HepG2 (cell line): ENCODE data around the gene NEUROD6. TPM values are rescaled to one million over a fixed set of nuclear protein-coding genes. Genes with fewer than 3 reads are reported as not detected.

Source experiments
- ATAC-seq: fragments of 200-7000 bp; cut with Tn5 transposase; 3 replicates; pipeline ENCODE4 v1.9.1; 2020; ENCODE audit warnings: mild to moderate bottlenecking, moderate library complexity
- BruUV-seq: library from RNA; stranded (reverse); fragments of 400-500 nt; replicated peaks from 2 replicates; lab custom pipeline; 2021; lab: Mats Ljungman, UMichigan
- CTCF ChIA-PET: fragments of 300-600 bp; formaldehyde crosslinking; extraction: SDS; loops from one replicate; lab custom pipeline; 2021; ENCODE audit warnings: low total read pairs, inconsistent platforms, low intra/inter-chr PET ratio; lab: Yijun Ruan, JAX
- POLR2A ChIA-PET: fragments of 350-600 bp; sonication (Branson Sonifier 250); formaldehyde crosslinking; loops from one replicate; lab custom pipeline; 2020; ENCODE audit warnings: antibody characterized with exemption, inconsistent platforms; lab: Yijun Ruan, JAX
- DNase-seq: peaks from one replicate; pipeline ENCODE4 v3.0.0-alpha.2; 2015; ENCODE audit warnings: low spot score
- FAIRE-seq: peaks from 3 replicates; lab custom pipeline; 2011; peaks lifted over from hg19 to GRCh38; lab: Jason Lieb, UNC
- H2AFZ ChIP-seq: one replicate; pipeline ENCODE4 v1.6.1; 2011; ENCODE audit warnings: low read length, inconsistent platforms
- H3K27ac ChIP-seq: fragments of 300-600 bp; 3 replicates; pipeline ENCODE4 v1.8.0; 2011; ENCODE audit warnings: mixed run types, mild to moderate bottlenecking, mixed read lengths, low read length, inconsistent platforms; ENCODE audit not compliant: insufficient read depth; ENCODE audit errors: extremely low read length
- H3K27me3 ChIP-seq, 2 experiments: fragments of 200-600 bp in 1 of 2; 2 replicates in 1 of 2; 3 replicates in 1 of 2; pipeline versions ENCODE4 v1.6.0 to v1.8.0; 2011; ENCODE audit warnings: low read length in 2 of 2, mild to moderate bottlenecking in 2 of 2, moderate library complexity in 2 of 2, inconsistent platforms in 1 of 2; ENCODE audit not compliant: insufficient read depth in 2 of 2, control insufficient read depth in 1 of 2
- H3K36me3 ChIP-seq, 2 experiments: fragments of 200-600 bp in 1 of 2; replicated peaks in 1 of 2; 2 replicates in 1 of 2; 3 replicates in 1 of 2; pipeline versions ENCODE4 v1.5.1 to v1.8.0; 2011; ENCODE audit warnings: low read length in 2 of 2, inconsistent platforms in 1 of 2; ENCODE audit not compliant: insufficient read depth in 2 of 2, control insufficient read depth in 1 of 2
- H3K4me1 ChIP-seq: 2 replicates; pipeline ENCODE4 v1.5.1; 2012; ENCODE audit warnings: low read length, inconsistent platforms; ENCODE audit not compliant: insufficient read depth
- H3K4me2 ChIP-seq: 2 replicates; pipeline ENCODE4 v1.6.0; 2011; ENCODE audit warnings: low read depth, low read length, inconsistent platforms
- H3K4me3 ChIP-seq, 3 experiments: fragments of 200-600 bp in 1 of 3; sonication (generic), shearing (Covaris generic) in 1 of 3; replicated peaks in 1 of 3; 2 replicates each; pipeline ENCODE4 v1.5.1; 2011 to 2016; ENCODE audit warnings: low read length in 3 of 3, inconsistent platforms in 2 of 3, low read depth in 2 of 3, mild to moderate bottlenecking in 2 of 3, control low read depth in 1 of 3, mixed read lengths in 1 of 3; ENCODE audit not compliant: insufficient read depth in 1 of 3
- H3K79me2 ChIP-seq: one replicate; pipeline ENCODE4 v1.6.1; 2011; ENCODE audit warnings: low read length, inconsistent platforms; ENCODE audit not compliant: insufficient read depth
- H3K9ac ChIP-seq: 2 replicates; pipeline ENCODE4 v1.6.0; 2011; ENCODE audit warnings: mild to moderate bottlenecking, low read depth, low read length, inconsistent platforms; ENCODE audit not compliant: insufficient read depth
- H3K9me3 ChIP-seq: 2 replicates; pipeline ENCODE4 v1.5.1; 2012; ENCODE audit warnings: mild to moderate bottlenecking, low read length
- H4K20me1 ChIP-seq: 2 replicates; pipeline ENCODE4 v1.6.0; 2011; ENCODE audit warnings: inconsistent platforms, mild to moderate bottlenecking, low read length, moderate library complexity; ENCODE audit not compliant: insufficient read depth
- HNF4G ChIP-seq, 2 experiments: sonication (generic) in 1 of 2; formaldehyde crosslinking in 1 of 2; IDR thresholded peaks; 2 replicates each; pipeline versions ENCODE4 v1.4.0 to v1.6.1; 2011 to 2020; ENCODE audit warnings: borderline replicate concordance in 2 of 2, low read depth in 2 of 2, mild to moderate bottlenecking in 2 of 2, low read length in 1 of 2, missing genetic modification reagents in 1 of 2, moderate library complexity in 1 of 2
- IRF1 ChIP-seq: sonication (generic); formaldehyde crosslinking; IDR thresholded peaks from 2 replicates; pipeline ENCODE4 v1.4.0; 2020; ENCODE audit warnings: low read depth, mild to moderate bottlenecking, missing genetic modification reagents
- MIER3 ChIP-seq: IDR thresholded peaks from 2 replicates; pipeline ENCODE4 v1.6.1; 2016; ENCODE audit warnings: missing compliant biosample characterization, borderline replicate concordance
- PRMT3 ChIP-seq: sonication (generic); formaldehyde crosslinking; IDR thresholded peaks from 2 replicates; pipeline ENCODE4 v1.8.1; 2022; ENCODE audit warnings: low read depth, mild to moderate bottlenecking, moderate library complexity, missing genetic modification reagents, borderline replicate concordance
- RARG ChIP-seq: sonication (generic); formaldehyde crosslinking; IDR thresholded peaks from 2 replicates; pipeline ENCODE4 v1.4.0; 2020; ENCODE audit warnings: low read depth, mild to moderate bottlenecking, missing genetic modification reagents
- RFX5 ChIP-seq: IDR thresholded peaks from 2 replicates; pipeline ENCODE4 v1.6.1; 2011; ENCODE audit warnings: low read depth, low read length, improper control_type of control experiment
- TSC22D2 ChIP-seq: sonication (generic); formaldehyde crosslinking; IDR thresholded peaks from 2 replicates; pipeline ENCODE4 v1.5.1; 2020; ENCODE audit warnings: missing genetic modification reagents, mild to moderate bottlenecking, borderline replicate concordance
- ZMAT3 ChIP-seq: sonication (generic); formaldehyde crosslinking; conservative IDR thresholded peaks from 2 replicates; pipeline ENCODE4 v1.7.0; 2021; ENCODE audit warnings: missing genetic modification reagents
- ZMYM2 ChIP-seq: sonication (generic); formaldehyde crosslinking; IDR thresholded peaks from 2 replicates; pipeline ENCODE4 v1.8.0; 2022; ENCODE audit warnings: mild to moderate bottlenecking, missing genetic modification reagents
- ZNF253 ChIP-seq: sonication (generic); formaldehyde crosslinking; IDR thresholded peaks from 2 replicates; pipeline ENCODE4 v1.8.0; 2022; ENCODE audit warnings: mild to moderate bottlenecking, missing genetic modification reagents, borderline replicate concordance
- ZNF280B ChIP-seq: sonication (generic); formaldehyde crosslinking; IDR thresholded peaks from 2 replicates; pipeline ENCODE4 v1.5.0; 2020; ENCODE audit warnings: missing genetic modification reagents, mild to moderate bottlenecking, borderline replicate concordance
- ZNF441 ChIP-seq: sonication (generic); formaldehyde crosslinking; IDR thresholded peaks from 2 replicates; pipeline ENCODE4 v1.7.0; 2021; ENCODE audit warnings: missing genetic modification reagents, borderline replicate concordance
- ZNF484 ChIP-seq: sonication (generic); formaldehyde crosslinking; IDR thresholded peaks from 2 replicates; pipeline ENCODE4 v1.5.1; 2020; ENCODE audit warnings: mild to moderate bottlenecking, low read depth, missing genetic modification reagents, borderline replicate concordance
- ZNF563 ChIP-seq: sonication (generic); formaldehyde crosslinking; IDR thresholded peaks from 2 replicates; pipeline ENCODE4 v1.8.0; 2022; ENCODE audit warnings: mild to moderate bottlenecking, moderate library complexity, missing genetic modification reagents
- ZNF567 ChIP-seq: sonication (generic); formaldehyde crosslinking; IDR thresholded peaks from 2 replicates; pipeline ENCODE4 v1.8.1; 2023; ENCODE audit warnings: mild to moderate bottlenecking, missing genetic modification reagents, borderline replicate concordance
- ZNF576 ChIP-seq: sonication (generic); formaldehyde crosslinking; IDR thresholded peaks from 2 replicates; pipeline ENCODE4 v1.4.0; 2020; ENCODE audit warnings: mild to moderate bottlenecking, missing genetic modification reagents
- ZNF777 ChIP-seq: sonication (generic); formaldehyde crosslinking; IDR thresholded peaks from 2 replicates; pipeline ENCODE4 v1.4.0; 2020; ENCODE audit warnings: missing genetic modification reagents
- WGBS: methylation state at CpG from one replicate; pipeline ENCODE4 v1.1.6; 2017; ENCODE audit warnings: low lambda C conversion rate; 5-methylcytosine and 5-hydroxymethylcytosine counted together
- in situ Hi-C: cut with HindIII; loops from 2 replicates; pipeline ENCODE4 v1.10.0; 2017; ENCODE audit warnings: low pct_unique_long_range_greater_than_20kb; ENCODE audit not compliant: extremely low pct_ligation_motif_present
- intact Hi-C: fragments of 100-400 bp; cut with micrococcal nuclease; formaldehyde crosslinking; loops from one replicate; pipeline ENCODE4 v1.10.0; 2022; ENCODE audit not compliant: unreplicated experiment
- polyA plus RNA-seq, 8 experiments: library from polyadenylated mRNA; depleted of rRNA in 3 of 8; stranded (reverse) in 7 of 8; unstranded in 1 of 8; fragments of >200 nt; fragmentation: Illumina TruSeq in 4 of 8; extraction: Trizol in 4 of 8; gene quantifications; 2 replicates each; pipeline versions ENCODE4 v1.2.1 to v1.2.3, GENCODE V29; 2011 to 2016; ENCODE audit warnings: low read depth in 4 of 8, missing spikeins in 1 of 8, mixed read lengths in 1 of 8; ENCODE audit not compliant: insufficient read depth in 1 of 8
- total RNA-seq, 5 experiments: library from RNA; depleted of rRNA; stranded (reverse); fragments of >200 nt; fragmentation: Illumina TruSeq; extraction: Trizol; gene quantifications; 2 replicates each; pipeline ENCODE4 v1.2.3, GENCODE V29; 2016; ENCODE audit warnings: low read depth in 1 of 5

The NEUROD6 gene
- total and polyA plus RNA-seq, 2 of the 13 experiments (the other 11 are each of a cell fraction or from before 2014, with no cell fraction given) = not detected

- H3K27me3 ChIP-seq = peaks cover 0 to 8% of the 10 kb centered on the region in 2 experiments; a peak in 1 of 5 replicates
- ATAC-seq = no peak
- BruUV-seq = no TSS peak
- no peaks in the 10 kb centered on the region for H3K4me1 ChIP-seq
- H2AFZ ChIP-seq = no peak overlapping the region
- CTCF ChIA-PET = no interaction called here
- H3K4me3 ChIP-seq = no peak overlapping the region
- no peaks in the 10 kb centered on the region for H3K36me3 ChIP-seq
- DNase-seq = no peak
- POLR2A ChIA-PET = no interaction called here
- FAIRE-seq = no peak
- no peaks in the 10 kb centered on the region for H3K79me2 ChIP-seq
- no peak overlapping the region for H3K4me2 ChIP-seq
- intact Hi-C loops = no loop called here
- in situ Hi-C loops = loop anchor here (10.0 kb wide), 1 partner anchor 263 kb away; no protein-coding TSS in a partner anchor
- H4K20me1 ChIP-seq = no peaks in the 10 kb centered on the region
- WGBS = 0% methylated on average over 2 of the region's 2 CpGs
- no peak overlapping the region for H3K9ac ChIP-seq
- H3K9me3 ChIP-seq = no peaks in the 10 kb centered on the region
- no peak overlapping the region for H3K27ac ChIP-seq
- TF ChIP-seq HNF4G (IDR thresholded peaks at IDR 0.05; ENCODE audit: borderline replicate concordance, low read depth, low read length) (no peak), HNF4G (CRISPR knock-in tag; IDR thresholded peaks at IDR 0.05; ENCODE audit: borderline replicate concordance, low read depth) (no peak), ZMAT3 (no peak), MIER3 (CRISPR knock-in tag) (no peak), TSC22D2 (CRISPR knock-in tag) (no peak), ZNF563 (CRISPR knock-in tag) (no peak), RARG (CRISPR knock-in tag) (no peak), ZNF484 (CRISPR knock-in tag) (no peak)
Measured at GRCh38 chr7:31371621-31372020, 31.1 kb upstream of the NEUROD6 start.

- no peak overlapping the region for H2AFZ ChIP-seq
- in situ Hi-C loops (loop anchor here (10.0 kb wide), 1 partner anchor 264 kb away; no protein-coding TSS in a partner anchor), intact Hi-C loops (no loop called here)
- no peak overlapping the region for H3K9ac ChIP-seq
- WGBS = 4% methylated on average over 3 of the region's 3 CpGs
- no peak overlapping the region for H3K4me2 ChIP-seq
- ATAC-seq (no peak), FAIRE-seq (no peak), DNase-seq (no peak)
- H3K4me3 ChIP-seq = no peak overlapping the region
- H4K20me1 ChIP-seq = no peaks in the 10 kb centered on the region
- H3K27ac ChIP-seq = no peak overlapping the region
- no TSS peak for BruUV-seq
- CTCF ChIA-PET = no interaction called here
- no peaks in the 10 kb centered on the region for H3K9me3 ChIP-seq
- H3K4me1 ChIP-seq = no peaks in the 10 kb centered on the region
- no peaks in the 10 kb centered on the region for H3K36me3 ChIP-seq
- peaks cover 0 to 8% of the 10 kb centered on the region in 2 experiments; a peak in 1 of 5 replicates for H3K27me3 ChIP-seq
- POLR2A ChIA-PET = no interaction called here
- no peaks in the 10 kb centered on the region for H3K79me2 ChIP-seq
- TF ChIP-seq ZMYM2 (no peak), ZNF441 (no peak), ZNF576 (no peak), ZNF253 (CRISPR knock-in tag) (no peak), IRF1 (CRISPR knock-in tag) (no peak), ZNF777 (CRISPR knock-in tag) (no peak), ZNF567 (CRISPR knock-in tag) (no peak), ZNF280B (CRISPR knock-in tag) (no peak), RFX5 (no peak), PRMT3 (CRISPR knock-in tag) (no peak)
Measured at GRCh38 chr7:31370609-31371008, 30.1 kb upstream of the NEUROD6 start.
